ENCODE results near the gene GLI3.

DNA sequence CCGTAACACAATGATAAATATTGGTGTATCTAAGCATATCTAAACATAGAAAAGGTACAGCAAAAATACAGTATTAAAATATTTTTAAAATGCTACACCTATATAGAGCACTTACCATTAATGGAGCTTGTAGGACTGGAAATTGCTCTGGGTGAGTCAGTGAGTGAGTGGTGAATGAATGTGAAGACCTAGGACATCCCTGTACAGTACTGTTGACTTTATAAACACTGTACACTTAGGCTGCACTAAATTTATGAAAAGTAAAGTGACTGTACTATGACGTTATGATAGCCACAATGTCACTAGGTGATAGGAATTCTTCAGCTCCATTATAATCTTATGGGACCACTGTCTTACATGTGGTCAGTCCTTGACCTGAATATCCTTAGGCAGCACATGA, 147.0 kb downstream of the GLI3 start:
- TF ChIP-seq CTCF (conservative IDR thresholded peaks at IDR 0.05 in 1 of 2, IDR thresholded peaks at IDR 0.05 in 1 of 2; ENCODE audit: low read depth in 1 of 2, low read length in 2 of 2) (no peak), EZH2 (IDR thresholded peaks at IDR 0.05; ENCODE audit: low read length, missing control alignments) (no peak)

All from fibroblast of lung (primary cell).